ENCODE measurements around the gene PASD1. TPM values are rescaled to one million over a fixed set of nuclear protein-coding genes. Genes with fewer than 3 reads are reported as not detected.

PASD1 gene, protein sequence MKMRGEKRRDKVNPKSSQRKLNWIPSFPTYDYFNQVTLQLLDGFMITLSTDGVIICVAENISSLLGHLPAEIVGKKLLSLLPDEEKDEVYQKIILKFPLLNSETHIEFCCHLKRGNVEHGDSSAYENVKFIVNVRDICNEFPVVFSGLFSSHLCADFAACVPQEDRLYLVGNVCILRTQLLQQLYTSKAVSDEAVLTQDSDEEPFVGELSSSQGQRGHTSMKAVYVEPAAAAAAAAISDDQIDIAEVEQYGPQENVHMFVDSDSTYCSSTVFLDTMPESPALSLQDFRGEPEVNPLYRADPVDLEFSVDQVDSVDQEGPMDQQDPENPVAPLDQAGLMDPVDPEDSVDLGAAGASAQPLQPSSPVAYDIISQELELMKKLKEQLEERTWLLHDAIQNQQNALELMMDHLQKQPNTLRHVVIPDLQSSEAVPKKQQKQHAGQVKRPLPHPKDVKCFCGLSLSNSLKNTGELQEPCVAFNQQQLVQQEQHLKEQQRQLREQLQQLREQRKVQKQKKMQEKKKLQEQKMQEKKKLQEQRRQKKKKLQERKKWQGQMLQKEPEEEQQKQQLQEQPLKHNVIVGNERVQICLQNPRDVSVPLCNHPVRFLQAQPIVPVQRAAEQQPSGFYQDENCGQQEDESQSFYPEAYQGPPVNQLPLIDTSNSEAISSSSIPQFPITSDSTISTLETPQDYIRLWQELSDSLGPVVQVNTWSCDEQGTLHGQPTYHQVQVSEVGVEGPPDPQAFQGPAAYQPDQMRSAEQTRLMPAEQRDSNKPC
- total RNA-seq (2022; extraction: Qiagen RNA extraction): not detected in 5 replicates

GRCh38 chrX:151563449-151563848, at the start of gene PASD1:
Gene PASD1 (plus strand): TSS chrX:151563675. CDS start chrX:151601554, 37,879 bp downstream.

DNA sequence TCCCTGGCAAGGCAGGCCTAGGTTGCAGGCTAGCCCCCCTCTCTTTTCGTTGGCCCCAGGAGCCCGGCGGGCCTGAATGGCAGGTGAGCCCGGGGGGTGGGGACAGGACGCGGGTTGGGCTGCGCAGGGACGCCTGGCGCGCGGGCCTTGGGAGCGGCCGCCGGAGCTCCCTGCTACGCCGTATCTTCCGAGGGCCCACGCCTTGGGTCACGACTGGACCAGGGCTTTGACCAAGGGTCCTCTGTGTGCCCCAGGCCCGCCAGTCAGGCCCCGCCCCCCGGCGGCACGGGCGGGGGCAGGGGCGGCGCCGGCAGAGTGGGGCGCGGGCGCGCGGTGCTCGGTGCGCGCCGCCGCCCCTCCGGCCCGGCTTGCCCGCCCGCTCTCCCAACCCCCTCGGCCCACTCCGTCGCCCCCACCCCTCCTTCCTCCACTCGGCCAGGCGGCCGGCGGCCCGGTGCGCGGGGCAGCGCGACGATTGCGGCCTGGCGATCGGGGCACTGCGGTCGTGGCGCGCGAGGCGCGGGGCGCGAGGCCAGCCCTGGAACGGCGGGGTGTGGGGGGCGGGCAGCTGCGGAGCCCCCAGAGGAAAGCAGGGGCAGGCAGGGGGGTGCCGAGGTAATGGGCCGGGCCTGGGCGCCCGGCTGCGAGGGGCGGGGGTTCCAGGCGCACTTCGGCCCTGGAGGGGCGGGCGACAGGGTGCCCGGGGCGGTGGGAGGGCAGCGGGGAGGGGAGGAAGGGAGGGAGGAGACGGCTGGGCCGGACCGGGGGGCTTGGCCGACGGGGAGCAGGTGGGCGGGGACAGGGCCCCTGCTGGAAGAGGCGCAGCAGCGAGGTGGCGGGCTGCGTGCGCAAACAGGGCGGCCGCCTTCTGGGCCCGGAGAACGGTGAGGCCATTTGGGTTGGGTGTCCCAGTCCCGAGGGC, 131.4 kb downstream of the PASD1 start, which contains the start of gene PRRG3:
TSS of gene PRRG3 (plus strand) at position 798 of the 922 bp plus-strand sequence. CDS start 3,357 bp downstream, outside the sequence.

DNA sequence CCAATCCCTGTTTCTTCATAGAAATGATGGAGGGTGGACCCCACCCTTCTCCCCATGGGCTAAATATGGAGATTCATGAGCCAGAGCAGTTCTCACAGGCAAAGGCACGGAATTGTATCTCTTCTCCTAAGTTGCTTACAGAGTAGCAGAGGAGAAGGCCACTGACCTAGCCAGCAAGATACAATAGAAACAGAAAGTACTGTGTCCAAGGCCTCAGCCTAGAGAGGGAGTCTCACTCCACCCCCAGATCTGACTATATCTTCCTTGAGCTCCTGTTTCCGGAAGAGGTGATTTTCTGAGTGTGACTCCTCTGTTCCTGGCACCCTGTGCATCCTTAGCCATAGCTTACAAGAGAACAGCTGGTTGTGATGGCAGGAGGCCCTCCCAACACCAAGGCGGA, 152.3 kb downstream of the PASD1 start, which contains the start of gene FATE1:
TSS of gene FATE1 (plus strand) at position 284 of the 400 bp plus-strand sequence. CDS start at position 369, 85 bp downstream.

Other genes starting within 250 kb of the PASD1 start
- gene VMA21, start 166.5 kb upstream of the PASD1 start, total RNA-seq (2022; extraction: Qiagen RNA extraction): 18.3 to 29.1 TPM (median 28.6 TPM) in 5 replicates
- not detected in 5 replicates for gene PRRG3, start 131.8 kb downstream of the PASD1 start, total RNA-seq (2022; extraction: Qiagen RNA extraction)
- not detected in 5 replicates for gene FATE1, start 152.4 kb downstream of the PASD1 start, total RNA-seq (2022; extraction: Qiagen RNA extraction)
- gene CNGA2, start 171.1 kb downstream of the PASD1 start, total RNA-seq (2022; extraction: Qiagen RNA extraction): not detected in 5 replicates

All from A549 treated with Mapracorat at 1 μM for 4 hours (cell line).